ENCODE results near the gene OR5I1. TPM values are rescaled to one million over a fixed set of nuclear protein-coding genes. Genes with fewer than 3 reads are reported as not detected.

Gene OR5I1
- total RNA-seq (not detected), polyA plus RNA-seq (not detected)
- long read RNA-seq, donor 1 = 0 reads
- long read RNA-seq, donor 2 = 0 reads
- long read RNA-seq, donor 3 = 0 reads

GRCh38 chr11:55936300-55936699 lies at the start of gene OR5I1:
Gene OR5I1 (minus strand): TSS chr11:55936400. CDS start chr11:55936400, 0 bp downstream.
- no peak for ATAC-seq
- Histone ChIP-seq H3K9me3 (peaks cover 0 to 11% (median 0%) of the 10 kb centered on the region in 11 donors), H3K36me3 (no peaks in the 10 kb centered on the region), H3K27ac (no peak within 1 kb of the TSS), H3K4me1 (no peaks in the 10 kb centered on the region), H3K4me3 (no peak within 1 kb of the TSS), H3K27me3 (no peaks in the 10 kb centered on the region)
- no peak for TF ChIP-seq CTCF (IDR thresholded peaks at IDR 0.05)
- DNase-seq = no peak
- intact Hi-C loops (cut with DNase I) = loop anchor here in 1 of 10 donors (10.0 kb wide), 1 partner anchor 839 kb away; no protein-coding TSS in a partner anchor
- 62 to 69% methylated on average over 2 of the region's 2 CpGs for WGBS, 2 donors

GRCh38 chr11:55970935-55971334 lies 34.7 kb upstream of the OR5I1 start:
- no peak for TF ChIP-seq CTCF (IDR thresholded peaks at IDR 0.05)
- no peak overlapping the region for H3K27ac ChIP-seq
- no peaks in the 10 kb centered on the region for H3K27me3 ChIP-seq
- ATAC-seq (no peak), DNase-seq (no peak)
- no peaks in the 10 kb centered on the region for H3K36me3 ChIP-seq
- intact Hi-C loops (cut with DNase I) = no loop called here
- 85 to 93% methylated on average over 3 of the region's 3 CpGs for WGBS, 2 donors
- H3K4me1 ChIP-seq = no peaks in the 10 kb centered on the region
- H3K4me3 ChIP-seq = no peak overlapping the region
- H3K9me3 ChIP-seq = peaks cover 0 to 9% (median 0%) of the 10 kb centered on the region in 11 donors

- no peak for TF ChIP-seq CTCF (IDR thresholded peaks at IDR 0.05)
- ATAC-seq (no peak), DNase-seq (no peak)
- H3K4me3 ChIP-seq = no peak within 1 kb of the TSS
- intact Hi-C loops (cut with DNase I) = no loop called here
- H3K36me3 ChIP-seq = no peaks in the 10 kb centered on the region
- H3K9me3 ChIP-seq = peaks cover 0 to 9% (median 0%) of the 10 kb centered on the region in 11 donors
- WGBS, 2 donors = 81 to 85% methylated on average over 2 of the region's 2 CpGs
- H3K27me3 ChIP-seq = no peaks in the 10 kb centered on the region
- H3K27ac ChIP-seq = no peak within 1 kb of the TSS
- no peaks in the 10 kb centered on the region for H3K4me1 ChIP-seq
Measured at GRCh38 chr11:55969845-55970244, 33.6 kb upstream of the OR5I1 start, which contains the start of gene OR10AG1. Gene OR10AG1 (minus strand): TSS chr11:55969945. CDS start chr11:55969907, 38 bp downstream.

GRCh38 chr11:55967914-55968313 lies 31.7 kb upstream of the OR5I1 start:
- Histone ChIP-seq H3K27ac (no peak overlapping the region), H3K4me1 (no peaks in the 10 kb centered on the region), H3K27me3 (no peaks in the 10 kb centered on the region), H3K36me3 (no peaks in the 10 kb centered on the region), H3K4me3 (no peak overlapping the region), H3K9me3 (peaks cover 0 to 9% (median 0%) of the 10 kb centered on the region in 11 donors)
- ATAC-seq (no peak), DNase-seq (no peak)
- 71 to 74% methylated on average over 5 of the region's 5 CpGs for WGBS, 2 donors
- intact Hi-C loops (cut with DNase I) = no loop called here
- TF ChIP-seq CTCF (IDR thresholded peaks at IDR 0.05) = no peak
